Skin epidermis (tissue), 12 donors: ENCODE data around the gene RASA3.
A peak's percentile ranks its signal among the peaks of the same experiment; 100 is the strongest.

ENCODE experiments used
- H3K27ac ChIP-seq, 21 experiments: fragments of 200-600 bp; sonication (generic) in 11 of 21; one replicate each; pipeline ENCODE4 v1.5.0; 2020; ENCODE audit warnings: mild to moderate bottlenecking in 3 of 21, inconsistent platforms in 2 of 21, moderate library complexity in 2 of 21
- H3K4me3 ChIP-seq, 7 experiments: fragments of 200-600 bp; sonication (generic) in 2 of 7; one replicate each; pipeline ENCODE4 v1.5.0; 2020; ENCODE audit warnings: inconsistent platforms in 2 of 7, mild to moderate bottlenecking in 2 of 7, moderate library complexity in 1 of 7

The RASA3 gene

GRCh38 chr13:114053026-114053425 is 79.4 kb downstream of the RASA3 start:
- no peak overlapping the region for H3K4me3 ChIP-seq
- H3K27ac ChIP-seq: peak overlapping the region in 1 of 21 experiments; percentile 6

- Histone ChIP-seq H3K4me3 (no peak overlapping the region), H3K27ac (no peak overlapping the region)
Measured at GRCh38 chr13:114050536-114051450, 81.6 kb downstream of the RASA3 start.

DNA sequence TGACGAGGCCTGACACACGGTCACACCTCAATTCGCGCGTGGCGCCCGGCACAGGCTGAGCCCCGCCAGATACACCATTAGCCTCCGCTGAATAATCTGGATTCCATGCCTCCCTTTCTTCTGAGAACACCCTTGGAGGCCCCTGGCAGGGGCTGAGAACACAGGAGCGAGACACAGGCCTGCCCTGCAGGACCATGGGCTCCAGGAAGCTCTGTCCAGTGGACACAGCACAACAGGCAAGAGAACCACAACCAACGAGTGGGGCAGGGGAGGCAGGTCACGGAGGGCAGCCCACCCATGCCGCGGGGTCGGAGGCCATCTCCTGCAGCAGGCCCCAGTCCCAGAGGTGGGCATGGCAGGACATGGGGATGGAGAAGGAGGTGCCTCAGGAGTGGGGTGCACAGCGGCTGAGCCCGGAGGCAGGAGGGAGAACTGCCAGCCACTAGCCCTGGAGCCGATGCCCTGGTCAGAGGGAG is 82.8 kb downstream of the RASA3 start:
- no peak overlapping the region for H3K27ac ChIP-seq
- H3K4me3 ChIP-seq: no peak overlapping the region

DNA sequence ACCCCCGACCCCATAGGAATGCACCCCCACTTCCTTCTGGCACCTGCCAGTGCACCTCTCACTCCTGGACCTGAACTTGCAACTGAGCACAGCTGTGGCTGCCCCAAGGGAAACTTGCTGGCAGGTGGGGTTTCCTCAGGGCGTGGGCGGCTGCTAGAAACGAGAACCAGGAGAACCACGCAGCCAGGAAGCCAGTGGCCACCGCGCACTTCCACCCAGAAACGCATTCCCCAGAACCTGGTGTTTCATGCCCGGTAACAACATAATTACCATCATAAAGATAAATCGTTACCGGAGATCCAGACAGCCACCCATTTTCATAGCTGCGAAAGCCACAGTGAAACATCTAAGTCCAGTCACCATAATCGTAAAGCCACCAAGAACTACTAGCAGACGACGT is 83.4 kb downstream of the RASA3 start:
- H3K27ac ChIP-seq: no peak overlapping the region
- no peak overlapping the region for H3K4me3 ChIP-seq

GRCh38 chr13:114048443-114048842 is 84.0 kb downstream of the RASA3 start:
- Histone ChIP-seq H3K27ac (no peak overlapping the region), H3K4me3 (no peak overlapping the region)

DNA sequence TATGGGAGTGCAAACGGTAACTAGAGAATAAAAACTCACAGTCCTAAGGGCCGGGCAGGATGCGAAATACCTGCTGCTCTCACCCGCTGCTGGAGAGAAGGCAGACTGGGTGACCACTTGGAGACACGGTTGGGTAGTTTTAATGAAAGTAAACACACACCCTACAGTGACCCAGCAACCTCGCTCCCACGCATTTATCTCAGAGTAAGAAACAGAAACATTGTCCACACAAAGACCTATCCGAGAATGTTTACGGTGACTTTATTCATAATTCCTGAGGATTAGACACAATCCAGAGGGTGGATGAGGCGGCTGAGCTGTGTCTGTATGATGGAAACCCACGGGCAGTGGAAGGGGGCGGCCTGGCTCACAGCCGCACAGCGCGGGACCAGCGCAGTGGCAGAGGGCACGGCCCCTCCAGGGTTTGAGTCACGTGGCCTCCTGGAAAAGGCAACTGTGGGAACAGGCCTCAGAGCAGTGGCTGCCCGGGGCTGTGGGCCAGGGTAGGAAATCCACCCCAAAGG is 85.0 kb downstream of the RASA3 start:
- Histone ChIP-seq H3K27ac (no peak overlapping the region), H3K4me3 (no peak overlapping the region)

DNA sequence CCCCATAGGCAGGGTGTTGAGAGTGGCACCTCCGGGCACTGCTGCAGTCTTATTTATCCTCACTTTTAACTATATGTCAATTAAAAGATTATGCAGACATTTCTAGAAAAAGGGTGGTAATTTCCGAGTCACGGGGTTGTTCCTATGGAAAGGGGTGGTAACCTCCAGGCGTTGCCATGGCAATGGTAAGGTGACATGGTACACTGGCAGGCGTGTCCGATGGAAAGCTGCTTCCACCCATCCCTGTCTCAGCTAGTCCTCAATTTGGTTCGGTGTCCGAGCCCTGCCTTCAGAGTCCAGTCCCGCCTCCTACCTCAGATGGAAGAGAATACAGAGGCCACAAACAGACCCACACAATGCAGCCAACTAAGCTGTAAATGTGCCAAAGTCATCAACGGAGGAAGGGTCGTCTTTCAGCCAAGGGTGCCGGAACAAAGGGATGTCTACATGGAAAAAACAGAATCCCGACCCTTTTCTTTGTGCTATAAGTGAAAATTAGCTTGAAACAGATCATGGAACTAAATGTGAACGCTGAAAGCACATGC is 85.9 kb downstream of the RASA3 start:
- no peak overlapping the region for H3K27ac ChIP-seq
- no peak overlapping the region for H3K4me3 ChIP-seq

- Histone ChIP-seq H3K27ac (peak overlapping the region in 9 of 21 experiments; percentile 10 to 74 (median 44)), H3K4me3 (no peak overlapping the region)
Measured at GRCh38 chr13:114045113-114045735, 87.2 kb downstream of the RASA3 start.

DNA sequence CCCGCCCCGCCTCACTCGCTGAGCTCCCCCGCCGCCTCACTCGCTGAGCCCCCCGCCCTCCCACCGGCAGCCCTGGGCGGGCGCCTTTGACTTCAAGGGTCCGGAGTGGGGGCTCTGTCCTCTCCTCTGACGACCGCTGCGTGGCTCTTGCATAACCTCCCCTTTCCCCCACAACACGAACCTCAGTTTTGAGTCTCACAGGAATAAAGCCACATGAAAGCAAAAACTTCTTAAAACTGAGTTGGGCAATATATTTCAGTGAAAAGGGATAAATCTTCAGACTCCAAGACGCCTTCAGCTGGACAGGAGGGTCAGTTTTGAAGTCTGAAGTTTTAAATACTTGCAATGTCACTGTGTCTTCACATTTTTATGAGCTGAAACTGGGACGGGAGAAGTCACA is 87.9 kb downstream of the RASA3 start:
- Histone ChIP-seq H3K4me3 (no peak overlapping the region), H3K27ac (peak overlapping the region in 6 of 21 experiments; percentile 16 to 56 (median 41))

GRCh38 chr13:114043421-114044053 is 88.9 kb downstream of the RASA3 start:
- H3K4me3 ChIP-seq: no peak overlapping the region
- H3K27ac ChIP-seq: peak overlapping the region in 5 of 21 experiments; percentile 6 to 57 (median 24)

- Histone ChIP-seq H3K4me3 (no peak overlapping the region), H3K27ac (peak overlapping the region in 1 of 21 experiments; percentile 57)
Measured at GRCh38 chr13:114042066-114042815, 90.2 kb downstream of the RASA3 start.

DNA sequence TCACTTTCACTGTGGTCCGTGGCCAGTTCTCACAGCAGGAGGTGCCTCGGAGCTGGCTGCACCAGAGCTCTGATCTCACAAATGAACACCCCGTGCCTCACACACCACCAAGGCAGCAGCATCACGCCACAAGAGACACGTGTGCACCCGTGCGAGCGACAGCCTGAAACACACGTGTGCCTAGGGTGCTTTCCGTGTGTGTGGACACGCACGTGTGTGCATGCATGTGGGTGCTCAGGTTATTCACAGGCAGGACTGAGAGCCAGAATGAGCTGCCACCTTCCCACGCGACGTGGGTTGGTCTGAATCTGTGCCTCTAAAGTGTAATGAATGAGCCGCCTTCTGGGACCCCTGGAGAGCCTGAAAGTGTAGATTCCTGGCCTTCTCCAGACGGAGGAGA is 90.9 kb downstream of the RASA3 start:
- no peak overlapping the region for H3K4me3 ChIP-seq
- H3K27ac ChIP-seq: no peak overlapping the region

DNA sequence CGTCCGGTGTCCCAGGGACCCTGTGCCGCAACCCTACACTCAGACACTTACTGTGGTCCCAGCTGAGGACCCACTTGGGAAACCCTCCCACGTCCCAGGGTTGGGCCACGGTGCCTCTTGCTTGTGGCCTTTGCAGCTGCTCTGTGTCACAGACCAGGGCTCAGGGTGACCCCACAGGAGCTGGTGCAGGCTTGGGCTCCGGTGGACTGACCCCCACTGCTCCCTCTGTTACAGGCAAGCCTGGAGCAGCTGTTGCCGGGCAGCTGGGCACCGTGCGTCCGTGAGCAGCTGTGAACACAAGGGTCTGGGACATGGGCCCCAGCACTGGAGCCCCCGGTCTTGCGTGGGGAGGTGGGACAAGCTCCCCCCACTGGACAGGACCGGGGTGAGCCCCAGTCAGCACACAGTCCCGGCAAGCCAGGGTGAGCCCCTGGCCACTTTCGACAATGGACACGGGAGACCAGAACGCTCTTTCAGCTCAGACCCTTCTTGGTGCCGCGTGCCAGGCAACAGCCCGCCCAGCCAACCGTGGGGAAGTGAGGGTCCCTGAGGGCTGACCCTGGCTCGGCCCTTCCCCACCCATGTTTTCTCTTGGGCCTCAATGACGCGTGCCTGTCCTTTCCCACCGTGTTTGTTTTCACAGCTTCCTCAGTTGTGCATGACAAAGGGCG is 92.8 kb downstream of the RASA3 start:
- Histone ChIP-seq H3K4me3 (no peak overlapping the region), H3K27ac (no peak overlapping the region)

DNA sequence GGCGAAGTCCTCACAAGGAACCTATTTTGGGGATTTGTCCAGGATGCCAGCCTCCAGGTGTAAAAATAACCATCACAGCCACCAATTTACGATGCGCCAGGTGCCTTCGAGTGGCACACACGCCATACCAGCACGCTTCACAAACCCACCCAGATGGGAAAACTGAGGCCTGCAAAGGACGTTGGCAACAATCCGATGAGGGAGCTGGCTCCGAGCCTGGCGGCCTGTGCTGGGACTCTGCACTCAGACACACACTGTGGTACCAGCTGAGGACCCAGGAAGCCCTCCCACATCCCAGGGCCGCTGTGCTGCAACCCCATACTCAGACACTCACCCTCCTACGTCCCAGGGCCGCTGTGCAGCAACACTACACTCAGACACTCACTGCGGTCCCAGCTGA is 93.5 kb downstream of the RASA3 start:
- no peak overlapping the region for H3K4me3 ChIP-seq
- H3K27ac ChIP-seq: no peak overlapping the region

DNA sequence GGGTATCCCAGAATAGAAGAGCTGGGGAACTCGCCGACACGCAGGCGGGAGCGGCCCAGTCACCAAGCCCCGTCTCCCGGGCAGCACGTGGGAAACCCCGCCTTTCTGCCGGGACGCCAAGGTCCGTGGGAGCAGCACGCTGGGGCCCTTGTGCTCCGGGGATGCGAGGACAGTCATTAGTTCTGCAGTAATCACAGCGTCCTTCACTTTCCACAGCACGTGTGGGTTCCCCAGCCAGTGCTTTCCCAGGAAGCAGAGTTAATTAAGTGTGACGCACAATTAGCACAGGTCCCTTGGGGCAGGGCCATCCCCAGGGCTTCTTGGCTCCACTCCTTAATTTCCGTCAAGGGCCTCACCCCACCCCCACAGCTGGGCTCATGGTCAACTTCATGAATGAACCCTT is 94.2 kb downstream of the RASA3 start:
- Histone ChIP-seq H3K4me3 (no peak overlapping the region), H3K27ac (peak overlapping the region in 1 of 21 experiments; percentile 24)

DNA sequence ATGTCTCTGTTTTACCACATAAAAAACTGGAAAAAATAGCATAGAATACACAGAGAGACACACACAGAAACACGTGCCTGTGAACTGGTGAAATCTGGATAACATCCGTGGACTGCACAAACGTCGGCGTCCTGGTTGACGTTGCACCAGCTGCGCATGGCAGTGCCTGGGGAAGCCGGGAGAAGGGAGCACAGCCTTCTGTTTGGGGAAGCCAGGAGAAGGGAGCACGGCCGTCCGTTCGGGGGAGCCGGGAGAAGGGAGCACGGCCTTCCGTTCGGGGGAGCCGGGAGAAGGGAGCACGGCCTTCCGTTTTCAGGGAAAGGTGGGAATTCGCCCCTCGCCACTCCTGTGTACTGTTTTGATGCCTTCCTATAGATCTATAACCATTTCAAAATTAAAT is 94.7 kb downstream of the RASA3 start:
- no peak overlapping the region for H3K4me3 ChIP-seq
- peak overlapping the region in 1 of 21 experiments; percentile 24 for H3K27ac ChIP-seq

DNA sequence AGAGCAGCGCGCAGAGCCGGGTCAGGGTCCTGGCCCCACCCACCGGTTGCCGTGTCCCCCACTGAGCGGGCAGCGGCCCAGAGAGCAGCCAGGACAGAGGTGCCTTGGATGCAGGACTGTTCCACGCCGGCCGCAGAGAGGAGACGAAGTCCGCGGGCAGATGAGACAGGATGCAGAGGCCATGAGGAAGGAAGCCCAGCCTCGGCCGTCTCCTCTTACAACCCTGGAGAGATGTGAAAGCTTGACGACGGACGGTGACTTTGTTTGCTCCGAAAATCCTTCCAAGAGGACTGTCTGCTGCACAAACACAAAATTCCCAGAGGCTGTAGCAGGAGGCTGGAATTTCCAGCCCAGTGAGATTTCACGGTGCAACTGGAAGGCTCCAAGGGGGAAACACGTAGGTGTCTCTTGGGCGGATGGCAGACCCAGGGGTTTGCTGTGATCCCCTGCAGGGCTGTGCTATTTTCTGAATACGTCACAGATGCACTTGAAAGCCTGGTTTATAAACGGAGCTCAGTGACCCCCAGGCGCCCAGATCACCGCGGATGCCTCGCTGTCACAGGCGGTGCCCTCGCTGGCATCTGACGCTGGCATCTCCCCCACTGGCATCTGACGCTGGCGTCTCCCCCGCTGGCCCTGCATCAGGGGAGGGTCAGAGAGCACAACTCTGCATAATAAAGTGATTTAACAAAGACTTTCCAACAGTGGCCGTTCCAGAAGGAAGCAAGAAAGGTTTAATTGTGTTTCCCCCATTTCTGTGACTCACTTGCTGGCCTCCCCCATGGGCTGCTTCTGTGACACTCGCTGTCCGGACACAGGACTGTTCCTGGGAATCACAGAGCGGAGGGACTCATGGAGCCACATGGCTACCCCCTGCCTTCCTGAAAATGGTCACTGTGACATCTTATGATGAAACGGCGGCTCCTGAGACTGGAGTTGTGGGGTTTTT is 96.6 kb downstream of the RASA3 start:
- Histone ChIP-seq H3K4me3 (no peak overlapping the region), H3K27ac (peak overlapping the region in 17 of 21 experiments; percentile 2 to 74 (median 41))

- peak overlapping the region in 15 of 21 experiments; percentile 2 to 74 (median 41) for H3K27ac ChIP-seq
- H3K4me3 ChIP-seq: no peak overlapping the region
Measured at GRCh38 chr13:114035186-114035582, 97.2 kb downstream of the RASA3 start.
